ENCODE results near the gene ATP8A2. TPM values are rescaled to one million over a fixed set of nuclear protein-coding genes. Genes with fewer than 3 reads are reported as not detected.

The ATP8A2 gene
- total RNA-seq, 1 donor from 2014 or later = 1.9 TPM

DNA sequence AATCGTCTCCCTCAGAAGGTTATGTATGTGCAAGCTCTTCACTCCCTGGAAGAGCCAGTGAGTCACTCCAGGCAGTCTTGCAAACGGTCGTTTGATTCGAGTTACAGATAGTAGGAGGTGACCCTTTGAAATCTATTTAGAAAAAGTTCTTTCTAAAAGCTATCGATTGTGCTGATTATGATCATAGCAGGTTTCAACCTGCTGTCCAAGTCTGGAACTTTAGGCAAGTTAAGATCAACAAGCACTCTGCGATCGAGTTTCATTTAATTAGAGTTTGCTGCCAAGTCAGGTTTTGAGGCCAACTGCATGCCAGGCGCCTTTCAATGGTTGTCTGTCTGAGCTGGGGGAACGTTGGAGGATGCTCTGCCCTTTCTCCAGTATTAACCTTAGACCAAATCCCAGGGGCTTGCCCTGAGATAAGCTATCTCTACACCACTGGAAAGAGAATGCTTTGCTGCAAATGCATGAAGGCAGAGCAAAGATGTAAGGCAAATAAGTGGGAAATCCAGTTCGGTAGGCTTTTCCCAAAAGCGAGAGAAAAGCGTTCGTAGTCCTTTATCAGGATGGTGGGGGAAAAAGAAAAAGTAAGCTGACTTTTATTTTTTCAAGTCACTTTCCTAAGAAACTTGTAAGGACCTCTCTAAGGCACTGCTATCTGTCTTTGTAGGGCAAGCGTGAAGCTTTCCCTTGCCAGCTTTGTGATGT, 287.5 kb downstream of the ATP8A2 start:
- TF ChIP-seq, protein P1, sequence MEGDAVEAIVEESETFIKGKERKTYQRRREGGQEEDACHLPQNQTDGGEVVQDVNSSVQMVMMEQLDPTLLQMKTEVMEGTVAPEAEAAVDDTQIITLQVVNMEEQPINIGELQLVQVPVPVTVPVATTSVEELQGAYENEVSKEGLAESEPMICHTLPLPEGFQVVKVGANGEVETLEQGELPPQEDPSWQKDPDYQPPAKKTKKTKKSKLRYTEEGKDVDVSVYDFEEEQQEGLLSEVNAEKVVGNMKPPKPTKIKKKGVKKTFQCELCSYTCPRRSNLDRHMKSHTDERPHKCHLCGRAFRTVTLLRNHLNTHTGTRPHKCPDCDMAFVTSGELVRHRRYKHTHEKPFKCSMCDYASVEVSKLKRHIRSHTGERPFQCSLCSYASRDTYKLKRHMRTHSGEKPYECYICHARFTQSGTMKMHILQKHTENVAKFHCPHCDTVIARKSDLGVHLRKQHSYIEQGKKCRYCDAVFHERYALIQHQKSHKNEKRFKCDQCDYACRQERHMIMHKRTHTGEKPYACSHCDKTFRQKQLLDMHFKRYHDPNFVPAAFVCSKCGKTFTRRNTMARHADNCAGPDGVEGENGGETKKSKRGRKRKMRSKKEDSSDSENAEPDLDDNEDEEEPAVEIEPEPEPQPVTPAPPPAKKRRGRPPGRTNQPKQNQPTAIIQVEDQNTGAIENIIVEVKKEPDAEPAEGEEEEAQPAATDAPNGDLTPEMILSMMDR (IDR thresholded peaks at IDR 0.05) = no peak
- H3K9me3 Mint-ChIP-seq (ENCODE audit: low read depth) = no peaks in the 10 kb centered on the region
- H3K4me1 Mint-ChIP-seq (ENCODE audit: low read depth) = peaks cover 8% of the 10 kb centered on the region
- no peak for DNase-seq (ENCODE audit: low spot score)
- no peak overlapping the region for H3K27ac Mint-ChIP-seq (ENCODE audit: unreplicated experiment)
- H3K27me3 Mint-ChIP-seq (ENCODE audit: low read depth) = no peaks in the 10 kb centered on the region
- H3K36me3 Mint-ChIP-seq (ENCODE audit: low read depth) = no peaks in the 10 kb centered on the region
- no peak overlapping the region for H3K4me3 Mint-ChIP-seq (ENCODE audit: unreplicated experiment)

DNA sequence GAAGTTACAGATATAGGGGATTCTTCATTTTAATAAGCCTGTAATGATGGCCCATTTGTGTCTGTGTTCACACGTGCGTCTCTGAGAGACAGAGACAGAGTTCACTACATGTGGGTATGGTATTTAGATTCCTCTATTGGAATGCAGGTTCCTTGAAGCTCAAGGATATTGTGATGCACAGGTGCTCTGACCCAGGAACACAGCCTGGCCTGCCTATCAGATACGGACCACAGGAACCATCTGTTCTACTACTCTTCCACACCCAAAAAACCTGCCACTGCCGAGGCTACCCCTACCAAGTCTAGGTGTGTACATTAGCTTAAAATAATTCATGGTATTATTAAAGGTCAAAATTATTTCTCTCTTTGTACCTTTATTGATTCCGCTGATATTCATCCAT, 289.2 kb downstream of the ATP8A2 start:
- H3K9me3 Mint-ChIP-seq (ENCODE audit: low read depth) = no peaks in the 10 kb centered on the region
- no peak for DNase-seq (ENCODE audit: low spot score)
- no peak overlapping the region for H3K4me3 Mint-ChIP-seq (ENCODE audit: unreplicated experiment)
- no peak overlapping the region for H3K27ac Mint-ChIP-seq (ENCODE audit: unreplicated experiment)
- H3K4me1 Mint-ChIP-seq (ENCODE audit: low read depth) = peaks cover 3% of the 10 kb centered on the region
- H3K36me3 Mint-ChIP-seq (ENCODE audit: low read depth) = no peaks in the 10 kb centered on the region
- TF ChIP-seq, protein P1 (IDR thresholded peaks at IDR 0.05) = no peak
- H3K27me3 Mint-ChIP-seq (ENCODE audit: low read depth) = no peaks in the 10 kb centered on the region

- no peak overlapping the region for H3K4me3 Mint-ChIP-seq (ENCODE audit: unreplicated experiment)
- H3K36me3 Mint-ChIP-seq (ENCODE audit: low read depth) = no peaks in the 10 kb centered on the region
- peaks cover 6% of the 10 kb centered on the region for H3K9me3 Mint-ChIP-seq (ENCODE audit: low read depth)
- TF ChIP-seq, protein P1 (IDR thresholded peaks at IDR 0.05) = no peak
- H3K27ac Mint-ChIP-seq (ENCODE audit: unreplicated experiment) = no peak overlapping the region
- H3K27me3 Mint-ChIP-seq (ENCODE audit: low read depth) = no peaks in the 10 kb centered on the region
- DNase-seq (ENCODE audit: low spot score) = no peak
- peaks cover 3% of the 10 kb centered on the region for H3K4me1 Mint-ChIP-seq (ENCODE audit: low read depth)
These were observed 290.7 kb downstream of the ATP8A2 start for GRCh38 chr13:25662516-25662915.

DNA sequence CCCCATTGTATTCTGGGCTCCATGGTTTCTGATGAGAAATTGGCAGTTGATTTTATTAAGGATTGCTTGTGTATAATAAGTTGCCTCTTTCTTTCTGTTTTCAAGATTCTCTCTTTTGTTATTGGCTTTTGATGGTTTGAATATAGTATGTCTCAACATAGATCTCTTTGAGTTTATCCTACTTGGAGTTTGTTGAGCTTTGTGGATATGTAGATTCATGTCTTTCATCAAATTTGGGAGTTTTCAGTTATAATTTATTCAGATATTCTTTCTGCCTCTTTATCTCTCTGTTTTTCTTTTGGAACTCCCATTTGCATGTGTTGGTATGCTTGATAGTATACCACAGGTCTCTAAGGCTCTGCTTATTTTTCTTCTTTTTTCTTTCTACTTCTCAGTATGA, 296.6 kb downstream of the ATP8A2 start:
- Mint-ChIP-seq H3K9me3 (ENCODE audit: low read depth) (peaks cover 23% of the 10 kb centered on the region), H3K36me3 (ENCODE audit: low read depth) (peaks cover 8% of the 10 kb centered on the region), H3K27me3 (ENCODE audit: low read depth) (no peaks in the 10 kb centered on the region)

DNA sequence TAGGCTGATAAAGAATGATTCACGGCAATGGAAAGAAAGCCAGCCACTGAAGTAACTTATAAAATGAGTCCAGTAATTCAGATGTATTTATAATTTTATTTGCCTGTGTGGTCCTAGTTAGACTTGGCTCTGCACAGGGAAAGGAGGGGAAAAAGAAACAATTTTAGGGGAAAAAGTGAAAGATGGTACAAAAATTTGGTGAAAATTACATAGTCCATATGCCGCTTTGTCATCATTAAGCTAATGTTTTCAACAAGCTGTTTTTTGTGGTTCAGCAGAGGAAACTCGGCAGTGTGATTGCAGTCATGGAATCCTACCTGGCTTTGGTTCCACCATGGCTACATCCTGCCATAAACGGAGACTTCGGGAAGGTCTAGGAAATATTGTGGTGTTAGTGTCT, 301.9 kb downstream of the ATP8A2 start:
- H3K4me1 Mint-ChIP-seq (ENCODE audit: low read depth) = peaks cover 18% of the 10 kb centered on the region
- H3K27me3 Mint-ChIP-seq (ENCODE audit: low read depth) = no peaks in the 10 kb centered on the region
- peaks cover 7% of the 10 kb centered on the region for H3K9me3 Mint-ChIP-seq (ENCODE audit: low read depth)
- H3K4me3 Mint-ChIP-seq (ENCODE audit: unreplicated experiment) = no peak overlapping the region
- no peak for DNase-seq (ENCODE audit: low spot score)
- H3K36me3 Mint-ChIP-seq (ENCODE audit: low read depth) = peaks cover 3% of the 10 kb centered on the region
- H3K27ac Mint-ChIP-seq (ENCODE audit: unreplicated experiment) = no peak overlapping the region
- TF ChIP-seq, protein P1 (IDR thresholded peaks at IDR 0.05) = no peak

More for the DNA sequence above, 296.6 kb downstream of the ATP8A2 start:
- TF ChIP-seq, protein P1 (IDR thresholded peaks at IDR 0.05) = no peak
- Mint-ChIP-seq H3K27ac (ENCODE audit: unreplicated experiment) (no peak overlapping the region), H3K4me1 (ENCODE audit: low read depth) (peaks cover 8% of the 10 kb centered on the region), H3K4me3 (ENCODE audit: unreplicated experiment) (no peak overlapping the region)
- DNase-seq (ENCODE audit: low spot score) = no peak

Measured in chondrocyte (in vitro differentiated cells).